GM12878 (cell line): ENCODE data around the gene THYN1. TPM values are rescaled to one million over a fixed set of nuclear protein-coding genes. Genes with fewer than 3 reads are reported as not detected.

Experiments used
- ATAC-seq: fragments of 200-7000 bp; cut with Tn5 transposase; 3 replicates; pipeline ENCODE4 v1.9.1; 2020; ENCODE audit warnings: mild to moderate bottlenecking, moderate library complexity
- BruUV-seq: library from RNA; stranded (reverse); fragments of 400-500 nt; replicated peaks from 2 replicates; lab custom pipeline; 2021; lab: Mats Ljungman, UMichigan
- CTCF ChIA-PET: fragments of 300-600 bp; sonication (Branson Sonifier 250); formaldehyde crosslinking; extraction: SDS; loops from one replicate; lab custom pipeline; 2021; ENCODE audit warnings: inconsistent platforms; lab: Yijun Ruan, JAX
- POLR2A ChIA-PET: fragments of 350-600 bp; formaldehyde crosslinking; extraction: SDS; loops from one replicate; lab custom pipeline; 2021; ENCODE audit warnings: inconsistent platforms; lab: Charles Lee
- RAD21 ChIA-PET: fragments of 300-600 bp; sonication (Branson Sonifier 250); formaldehyde crosslinking; loops from one replicate; lab custom pipeline; 2023; ENCODE audit warnings: antibody characterized with exemption; ENCODE audit not compliant: unreplicated experiment; lab: Charles Lee
- SMC1A ChIA-PET: fragments of 300-600 bp; sonication (Branson Sonifier 250); formaldehyde crosslinking; loops from one replicate; lab custom pipeline; 2023; ENCODE audit not compliant: unreplicated experiment, uncharacterized antibody; lab: Charles Lee
- DNase-seq: peaks from one replicate; pipeline ENCODE4 v3.0.0-alpha.2; 2011; ENCODE audit warnings: low read depth, low spot score
- FAIRE-seq: peaks from 3 replicates; lab custom pipeline; 2011; peaks lifted over from hg19 to GRCh38; lab: Jason Lieb, UNC
- H2AFZ ChIP-seq: 2 replicates; pipeline ENCODE4 v1.6.0; 2011; ENCODE audit warnings: low read depth, low read length, control low read depth; ENCODE audit not compliant: control insufficient read depth
- H3K27ac ChIP-seq: 2 replicates; pipeline ENCODE4 v1.5.1; 2011; ENCODE audit warnings: control low read depth; ENCODE audit not compliant: control insufficient read depth, insufficient read depth
- H3K27me3 ChIP-seq, 2 experiments: replicated peaks in 1 of 2; 2 replicates each; pipeline versions ENCODE4 v1.6.0 to v1.6.1; 2011; ENCODE audit warnings: low read length in 1 of 2; ENCODE audit not compliant: control insufficient read depth in 2 of 2, insufficient read depth in 2 of 2
- H3K36me3 ChIP-seq, 2 experiments: 2 replicates each; pipeline ENCODE4 v1.5.1; 2011; ENCODE audit warnings: low read length in 1 of 2; ENCODE audit not compliant: control insufficient read depth in 2 of 2, insufficient read depth in 2 of 2
- H3K4me1 ChIP-seq: 2 replicates; pipeline ENCODE4 v1.6.1; 2011; ENCODE audit warnings: mild to moderate bottlenecking, low read length, moderate library complexity, mixed read lengths; ENCODE audit not compliant: control insufficient read depth, insufficient read depth
- H3K4me2 ChIP-seq: 2 replicates; pipeline ENCODE4 v1.6.0; 2011; ENCODE audit warnings: control low read depth; ENCODE audit not compliant: control insufficient read depth, insufficient read depth
- H3K4me3 ChIP-seq: fragments of 200-600 bp; sonication (generic); 2 replicates; pipeline ENCODE4 v1.5.1; 2016
- H3K79me2 ChIP-seq: 2 replicates; pipeline ENCODE4 v1.6.0; 2011; ENCODE audit warnings: low read length; ENCODE audit not compliant: control insufficient read depth, insufficient read depth
- H3K9ac ChIP-seq: 2 replicates; pipeline ENCODE4 v1.8.0; 2011; ENCODE audit warnings: low read length, control low read depth, mixed read lengths; ENCODE audit not compliant: control insufficient read depth, insufficient read depth
- H3K9me3 ChIP-seq: replicated peaks from 3 replicates; pipeline ENCODE4 v1.5.1; 2011; ENCODE audit warnings: mild to moderate bottlenecking, low read length; ENCODE audit not compliant: control insufficient read depth, insufficient read depth
- H4K20me1 ChIP-seq: 2 replicates; pipeline ENCODE4 v1.6.0; 2011; ENCODE audit not compliant: control insufficient read depth, insufficient read depth
- ASH2L ChIP-seq: fragments of 300-600, 200-600 bp; sonication (generic); IDR thresholded peaks from 2 replicates; pipeline ENCODE4 v1.6.1; 2017; ENCODE audit warnings: low read depth, mild to moderate bottlenecking, borderline replicate concordance
- CHD1 ChIP-seq: IDR thresholded peaks from 2 replicates; pipeline ENCODE4 v1.6.1; 2012; ENCODE audit warnings: low read depth, low read length, improper control_type of control experiment
- ELK1 ChIP-seq: IDR thresholded peaks from 2 replicates; pipeline ENCODE4 v1.6.1; 2012; ENCODE audit warnings: low read depth, low read length, improper control_type of control experiment
- NR2C1 ChIP-seq: fragments of 450-650 bp; IDR thresholded peaks from 2 replicates; pipeline ENCODE4 v1.6.1; 2017; ENCODE audit warnings: antibody characterized with exemption, mild to moderate bottlenecking, moderate library complexity
- PAX5 ChIP-seq: IDR thresholded peaks from 2 replicates; pipeline ENCODE4 v1.6.1; 2011; ENCODE audit warnings: low read depth, low read length, borderline replicate concordance
- ZNF592 ChIP-seq: fragments of 450-650 bp; IDR thresholded peaks from 2 replicates; pipeline ENCODE4 v1.6.1; 2017; ENCODE audit warnings: mild to moderate bottlenecking, moderate library complexity
- ZNF622 ChIP-seq: fragments of 450-650 bp; IDR thresholded peaks from 2 replicates; pipeline ENCODE4 v1.6.1; 2017; ENCODE audit warnings: mild to moderate bottlenecking, inconsistent platforms
- WGBS: methylation state at CpG from one replicate; pipeline ENCODE4 v1.1.6; 2016; ENCODE audit warnings: low lambda C conversion rate; ENCODE audit not compliant: insufficient replicate concordance, insufficient coverage; ENCODE audit errors: missing lambda C conversion rate; 5-methylcytosine and 5-hydroxymethylcytosine counted together
- in situ Hi-C: fragments of 300-500 bp; cut with MboI; formaldehyde crosslinking; loops from 9 replicates; pipeline ENCODE4 v1.14.3; 2018; ENCODE audit warnings: mixed read lengths
- intact Hi-C: fragments of 100-400 bp; cut with micrococcal nuclease; formaldehyde crosslinking; loops from one replicate; pipeline ENCODE4 v1.14.2; 2022; ENCODE audit not compliant: unreplicated experiment
- polyA plus RNA-seq, 11 experiments: library from polyadenylated mRNA; depleted of rRNA in 4 of 11; unstranded in 6 of 11; stranded (reverse) in 5 of 11; fragments of >200 nt; fragmentation: Nextera tagmentation in 4 of 11; fragmentation: Illumina TruSeq in 1 of 11; extraction: Ambion mirVana in 4 of 11; extraction: Trizol in 1 of 11; gene quantifications; 1 replicate in 1 of 11; 2 replicates in 10 of 11; pipeline versions ENCODE4 v1.2.1 to v1.2.3, GENCODE V29; 2011 to 2016; ENCODE audit warnings: inconsistent platforms in 2 of 11, missing spikeins in 2 of 11, low read depth in 1 of 11
- total RNA-seq, 4 experiments: library from RNA; depleted of rRNA in 3 of 4; stranded (reverse); fragments of >200 nt in 3 of 4; fragmentation: Illumina TruSeq in 1 of 4; extraction: Trizol in 1 of 4; gene quantifications; 2 replicates each; pipeline versions ENCODE4 v1.2.1 to v1.2.3, GENCODE V29; 2013 to 2021

THYN1 gene
- total and polyA plus RNA-seq, 10 of the 15 experiments (the other 5 are each of a cell fraction or from before 2014, with no cell fraction given): 45.7 to 221 (median 96.3) TPM

- SMC1A ChIA-PET: no interaction called here
- no peak for ATAC-seq
- Histone ChIP-seq H3K27me3 (no peaks in the 10 kb centered on the region), H3K27ac (no peak overlapping the region), H3K4me3 (no peak overlapping the region), H3K36me3 (peaks cover 1 to 8% of the 10 kb centered on the region in 2 experiments; a peak in 3 of 4 replicates), H4K20me1 (no peaks in the 10 kb centered on the region), H3K4me2 (no peak overlapping the region), H3K4me1 (0 out of 2 replicates have a peak, but pooled peaks cover 5% of the 10 kb centered on the region), H3K79me2 (peaks cover 18% of the 10 kb centered on the region), H2AFZ (no peak overlapping the region), H3K9ac (no peak overlapping the region), H3K9me3 (no peaks in the 10 kb centered on the region)
- 100% methylated on average over 3 of the region's 3 CpGs for WGBS
- FAIRE-seq: no peak
- CTCF ChIA-PET: no interaction called here
- intact Hi-C loops: no loop called here
- TF ChIP-seq ASH2L: no peak
- TF ChIP-seq ELK1: no peak
- TF ChIP-seq PAX5: no peak
- no peak for TF ChIP-seq NR2C1
- TF ChIP-seq ZNF622: no peak
- no peak for TF ChIP-seq CHD1
- no peak for TF ChIP-seq ZNF592
- in situ Hi-C loops: no loop called here
- RAD21 ChIA-PET: no interaction called here
- POLR2A ChIA-PET: no interaction called here
- DNase-seq: no peak
- BruUV-seq: no TSS peak
These were observed 36.3 kb downstream of the THYN1 start for GRCh38 chr11:134216816-134217215.
